ENCODE results near the gene IFNGR1.

DNA sequence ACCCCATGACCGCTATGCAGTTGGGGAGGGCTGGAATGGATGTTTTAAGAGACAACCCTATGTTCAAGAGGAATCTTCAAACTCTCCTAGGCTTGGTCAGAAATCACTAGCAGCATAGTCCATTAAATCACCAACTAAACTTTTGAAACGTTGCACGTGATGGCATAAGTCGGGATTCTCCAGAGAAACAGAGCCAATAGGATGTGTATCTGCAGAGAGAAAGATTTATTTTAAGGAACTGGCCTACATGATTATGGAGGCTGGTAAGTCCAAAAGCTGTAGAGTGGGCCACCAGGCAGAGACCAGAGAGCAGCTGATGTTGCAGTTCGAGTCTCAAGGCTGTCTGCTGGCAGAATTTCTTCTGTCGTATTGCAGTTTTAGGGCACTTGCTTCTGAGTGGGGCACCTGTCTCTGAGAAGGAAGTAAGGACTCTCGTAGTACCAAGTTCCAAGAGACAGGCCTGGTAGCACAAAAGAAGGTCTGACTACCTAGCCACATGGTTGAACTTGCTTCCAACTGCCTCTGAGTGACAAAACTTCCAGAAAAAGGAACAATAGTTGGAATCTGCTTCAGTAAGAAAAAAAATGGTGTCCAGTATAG, 11.9 kb upstream of the IFNGR1 start:
- TF ChIP-seq, protein P1, sequence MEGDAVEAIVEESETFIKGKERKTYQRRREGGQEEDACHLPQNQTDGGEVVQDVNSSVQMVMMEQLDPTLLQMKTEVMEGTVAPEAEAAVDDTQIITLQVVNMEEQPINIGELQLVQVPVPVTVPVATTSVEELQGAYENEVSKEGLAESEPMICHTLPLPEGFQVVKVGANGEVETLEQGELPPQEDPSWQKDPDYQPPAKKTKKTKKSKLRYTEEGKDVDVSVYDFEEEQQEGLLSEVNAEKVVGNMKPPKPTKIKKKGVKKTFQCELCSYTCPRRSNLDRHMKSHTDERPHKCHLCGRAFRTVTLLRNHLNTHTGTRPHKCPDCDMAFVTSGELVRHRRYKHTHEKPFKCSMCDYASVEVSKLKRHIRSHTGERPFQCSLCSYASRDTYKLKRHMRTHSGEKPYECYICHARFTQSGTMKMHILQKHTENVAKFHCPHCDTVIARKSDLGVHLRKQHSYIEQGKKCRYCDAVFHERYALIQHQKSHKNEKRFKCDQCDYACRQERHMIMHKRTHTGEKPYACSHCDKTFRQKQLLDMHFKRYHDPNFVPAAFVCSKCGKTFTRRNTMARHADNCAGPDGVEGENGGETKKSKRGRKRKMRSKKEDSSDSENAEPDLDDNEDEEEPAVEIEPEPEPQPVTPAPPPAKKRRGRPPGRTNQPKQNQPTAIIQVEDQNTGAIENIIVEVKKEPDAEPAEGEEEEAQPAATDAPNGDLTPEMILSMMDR (IDR thresholded peaks at IDR 0.05) = no peak
- TF ChIP-seq POLR2A (IDR thresholded peaks at IDR 0.05) = no peak

Measured in uterus (tissue), 2 donors.